Adipocyte (in vitro differentiated cells): ENCODE measurements around the gene CCL22.

ENCODE experiments used
- DNase-seq: peaks from one replicate; pipeline ENCODE4 v3.0.0-alpha.2; 2015; ENCODE audit warnings: low read depth
- H3K27me3 ChIP-seq: replicated peaks from 2 replicates; pipeline ENCODE4 v1.7.0; 2013; ENCODE audit warnings: mild to moderate bottlenecking, low read length, moderate library complexity; ENCODE audit not compliant: control insufficient read depth, insufficient read depth
- H3K36me3 ChIP-seq: 2 replicates; pipeline ENCODE4 v1.7.0; 2013; ENCODE audit warnings: low read length, mild to moderate bottlenecking, moderate library complexity; ENCODE audit not compliant: control insufficient read depth, insufficient read depth, severe bottlenecking
- H3K4me1 ChIP-seq: 2 replicates; pipeline ENCODE4 v1.7.0; 2013; ENCODE audit warnings: mild to moderate bottlenecking, low read length, moderate library complexity; ENCODE audit not compliant: control insufficient read depth, insufficient read depth
- H3K4me3 ChIP-seq: 2 replicates; pipeline ENCODE4 v1.7.0; 2013; ENCODE audit warnings: mild to moderate bottlenecking, low read length, moderate library complexity
- H3K9ac ChIP-seq: 2 replicates; pipeline ENCODE4 v1.7.0; 2013; ENCODE audit warnings: mild to moderate bottlenecking, low read length, moderate library complexity
- H3K9me3 ChIP-seq: 2 replicates; pipeline ENCODE4 v1.7.0; 2013; ENCODE audit warnings: mild to moderate bottlenecking, low read length, moderate library complexity; ENCODE audit not compliant: control insufficient read depth

CCL22 gene

DNA sequence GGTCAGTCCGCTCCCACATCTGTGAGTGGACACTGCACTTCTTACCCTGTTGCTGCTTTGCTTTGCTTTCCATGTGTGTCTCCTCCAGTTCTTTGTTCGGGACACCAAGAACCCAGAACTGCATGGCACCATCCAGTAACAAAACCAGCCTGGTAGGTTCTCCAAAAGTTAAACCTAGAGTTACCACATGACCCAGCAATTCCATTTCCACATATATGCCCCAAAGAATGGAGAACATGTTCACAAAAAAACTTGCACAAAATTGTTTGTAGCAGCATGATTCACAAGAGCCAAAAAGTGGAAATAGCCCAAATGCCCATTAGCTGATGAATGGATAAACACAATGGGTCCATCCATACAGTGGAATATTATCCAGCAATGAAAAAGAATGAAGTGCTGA is 10.3 kb upstream of the CCL22 start:
- H3K9ac ChIP-seq = no peak overlapping the region
- H3K4me3 ChIP-seq = no peak overlapping the region
- DNase-seq = no peak
- peaks cover 28% of the 10 kb centered on the region for H3K27me3 ChIP-seq
- H3K36me3 ChIP-seq = no peaks in the 10 kb centered on the region
- H3K4me1 ChIP-seq = no peaks in the 10 kb centered on the region
- peaks cover 12% of the 10 kb centered on the region for H3K9me3 ChIP-seq

- no peak for DNase-seq
- Histone ChIP-seq H3K27me3 (peaks cover 28% of the 10 kb centered on the region), H3K4me1 (no peaks in the 10 kb centered on the region), H3K9ac (no peak overlapping the region), H3K9me3 (peaks cover 12% of the 10 kb centered on the region), H3K4me3 (no peak overlapping the region), H3K36me3 (no peaks in the 10 kb centered on the region)
Observed at GRCh38 chr16:57349212-57350031, 9.2 kb upstream of the CCL22 start.

- DNase-seq = no peak
- no peaks in the 10 kb centered on the region for H3K36me3 ChIP-seq
- no peaks in the 10 kb centered on the region for H3K9me3 ChIP-seq
- no peaks in the 10 kb centered on the region for H3K4me1 ChIP-seq
- H3K27me3 ChIP-seq = peaks cover 27% of the 10 kb centered on the region
- no peak overlapping the region for H3K4me3 ChIP-seq
- H3K9ac ChIP-seq = no peak overlapping the region
Observed at GRCh38 chr16:57352636-57353047, 5.9 kb upstream of the CCL22 start.

DNA sequence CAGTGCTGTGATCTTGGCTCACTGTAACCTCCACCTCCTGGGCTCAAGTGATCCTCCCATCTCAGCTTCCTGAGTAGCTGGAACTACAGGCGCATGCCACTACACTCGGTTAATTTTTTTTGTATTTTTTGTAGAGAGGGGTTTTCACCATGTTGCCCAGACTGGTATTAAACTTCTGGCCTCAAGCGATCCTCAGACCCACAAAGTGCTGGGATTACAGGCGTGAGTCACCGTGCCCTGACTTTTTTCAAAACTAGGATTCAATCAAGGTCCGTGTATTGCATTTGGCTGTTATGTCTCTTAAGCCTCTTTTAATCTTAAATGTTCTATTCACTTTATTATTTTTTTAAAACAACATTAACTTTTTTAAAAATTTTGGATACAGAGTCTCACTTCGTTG is 4.3 kb upstream of the CCL22 start:
- no peaks in the 10 kb centered on the region for H3K4me1 ChIP-seq
- no peak overlapping the region for H3K9ac ChIP-seq
- DNase-seq = no peak
- H3K27me3 ChIP-seq = peaks cover 13% of the 10 kb centered on the region
- no peaks in the 10 kb centered on the region for H3K36me3 ChIP-seq
- no peaks in the 10 kb centered on the region for H3K9me3 ChIP-seq
- no peak overlapping the region for H3K4me3 ChIP-seq

DNA sequence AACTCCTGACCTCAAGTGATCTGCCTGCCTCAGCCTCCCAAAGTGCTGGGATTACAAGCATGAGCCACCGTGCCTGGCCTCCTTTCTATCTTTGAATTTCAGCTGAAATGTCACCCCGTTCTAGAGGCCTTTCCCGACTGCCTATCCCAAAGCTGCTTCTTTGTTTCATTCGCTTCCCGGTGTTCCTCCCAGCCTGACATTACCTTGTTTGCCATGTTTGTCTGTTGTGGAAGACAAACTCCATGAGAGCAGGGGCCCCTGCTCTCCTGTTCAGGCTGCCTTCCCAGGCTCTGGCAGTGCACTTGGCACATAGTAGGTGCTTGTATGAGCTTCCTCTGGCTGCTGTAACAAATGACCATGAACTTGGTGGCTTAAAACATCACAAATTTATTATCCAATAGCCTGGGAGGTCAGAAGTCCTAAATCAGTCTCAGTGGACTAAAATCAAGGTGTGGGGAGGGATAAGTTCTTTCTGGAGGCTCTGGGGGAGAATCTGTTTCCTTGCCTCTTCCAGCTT is 2.6 kb upstream of the CCL22 start:
- DNase-seq = no peak
- peaks cover 5% of the 10 kb centered on the region for H3K27me3 ChIP-seq
- H3K4me3 ChIP-seq = no peak overlapping the region
- no peaks in the 10 kb centered on the region for H3K9me3 ChIP-seq
- H3K9ac ChIP-seq = no peak overlapping the region
- no peaks in the 10 kb centered on the region for H3K36me3 ChIP-seq
- H3K4me1 ChIP-seq = no peaks in the 10 kb centered on the region

DNA sequence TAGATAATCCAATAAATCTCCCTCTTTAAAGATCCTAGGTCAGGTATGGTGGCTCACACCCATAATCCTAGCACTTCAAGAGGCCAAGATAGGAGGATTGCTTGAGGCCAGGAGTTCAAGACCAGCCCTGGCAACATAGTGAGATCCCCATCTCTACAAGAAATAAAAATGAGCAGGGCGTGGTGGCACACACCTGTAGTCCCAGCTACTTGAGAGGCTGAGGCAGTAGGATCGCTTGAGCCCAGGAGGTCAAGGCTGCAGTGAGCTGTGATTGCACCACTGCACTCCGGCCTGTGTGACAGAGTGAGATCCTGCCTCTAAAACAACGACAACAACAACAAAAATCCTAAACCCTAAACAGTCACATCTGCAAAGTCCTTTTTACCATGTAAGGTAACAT is 2.0 kb upstream of the CCL22 start:
- DNase-seq = no peak

GRCh38 chr16:57357330-57358085 is 1.1 kb upstream of the CCL22 start:
- no peaks in the 10 kb centered on the region for H3K36me3 ChIP-seq
- DNase-seq = no peak
- no peaks in the 10 kb centered on the region for H3K9me3 ChIP-seq
- peaks cover 13% of the 10 kb centered on the region for H3K27me3 ChIP-seq
- no peak overlapping the region for H3K9ac ChIP-seq
- H3K4me1 ChIP-seq = no peaks in the 10 kb centered on the region
- H3K4me3 ChIP-seq = no peak overlapping the region

More for the DNA sequence above, 2.0 kb upstream of the CCL22 start:
- no peaks in the 10 kb centered on the region for H3K4me1 ChIP-seq
- H3K9me3 ChIP-seq = no peaks in the 10 kb centered on the region
- no peak overlapping the region for H3K9ac ChIP-seq
- no peak overlapping the region for H3K4me3 ChIP-seq
- H3K36me3 ChIP-seq = no peaks in the 10 kb centered on the region
- peaks cover 8% of the 10 kb centered on the region for H3K27me3 ChIP-seq

GRCh38 chr16:57358086-57358420 is 530 bp upstream of the CCL22 start:
- DNase-seq = no peak
- no peaks in the 10 kb centered on the region for H3K4me1 ChIP-seq
- H3K9ac ChIP-seq = no peak overlapping the region
- H3K4me3 ChIP-seq = no peak overlapping the region
- no peaks in the 10 kb centered on the region for H3K9me3 ChIP-seq
- peaks cover 16% of the 10 kb centered on the region for H3K27me3 ChIP-seq
- no peaks in the 10 kb centered on the region for H3K36me3 ChIP-seq

DNA sequence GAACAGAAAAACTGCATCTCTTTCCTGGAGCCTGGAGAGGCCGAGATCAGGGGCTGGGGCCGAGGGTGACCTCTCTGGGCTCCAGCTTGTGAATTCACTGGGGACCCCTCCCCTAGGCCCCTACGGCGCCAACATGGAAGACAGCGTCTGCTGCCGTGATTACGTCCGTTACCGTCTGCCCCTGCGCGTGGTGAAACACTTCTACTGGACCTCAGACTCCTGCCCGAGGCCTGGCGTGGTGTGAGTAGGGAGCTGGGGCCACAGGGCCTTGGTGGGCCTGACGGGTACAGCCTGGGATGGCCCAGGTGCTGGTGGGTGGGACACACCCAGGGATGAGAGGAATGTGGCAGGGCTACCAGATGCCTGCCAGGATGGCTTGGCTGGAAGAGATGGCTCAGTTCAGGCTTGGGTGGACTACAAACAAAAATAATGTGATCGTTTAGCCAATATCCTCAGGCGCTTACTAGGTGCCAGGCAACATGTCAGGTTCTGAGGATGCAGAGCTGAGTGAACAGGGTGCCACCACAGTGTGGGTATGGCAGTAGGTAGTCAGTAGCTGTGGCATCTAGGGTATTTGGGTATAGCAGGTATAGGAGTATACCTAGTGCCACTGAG is 1.8 kb downstream of the CCL22 start:
- Histone ChIP-seq H3K27me3 (peaks cover 28% of the 10 kb centered on the region), H3K36me3 (no peaks in the 10 kb centered on the region), H3K9ac (no peak overlapping the region), H3K4me3 (no peak overlapping the region), H3K4me1 (no peaks in the 10 kb centered on the region), H3K9me3 (no peaks in the 10 kb centered on the region)
- DNase-seq = no peak

DNA sequence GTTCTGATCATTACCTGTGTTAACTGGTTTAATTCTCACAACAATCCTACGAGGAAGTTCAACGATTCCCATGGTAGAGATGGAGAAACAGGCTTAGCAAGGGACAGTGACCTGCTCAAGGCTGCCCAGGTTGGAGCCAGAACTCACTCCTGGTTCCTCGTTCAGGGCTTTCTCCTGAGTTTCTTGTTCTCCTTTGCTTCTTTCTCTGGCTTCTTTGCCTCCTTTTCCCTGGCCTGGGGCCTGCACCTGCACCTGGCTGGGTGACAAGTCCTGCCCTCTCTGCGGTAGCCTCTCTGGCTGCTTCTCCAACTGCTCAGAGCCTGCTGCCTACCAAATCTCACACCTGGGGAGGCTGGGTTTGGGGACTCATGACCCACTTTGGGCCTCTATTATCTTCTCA is 2.8 kb downstream of the CCL22 start:
- DNase-seq = no peak
- no peak overlapping the region for H3K9ac ChIP-seq
- peaks cover 38% of the 10 kb centered on the region for H3K27me3 ChIP-seq
- no peaks in the 10 kb centered on the region for H3K36me3 ChIP-seq
- no peak overlapping the region for H3K4me3 ChIP-seq
- H3K4me1 ChIP-seq = no peaks in the 10 kb centered on the region
- H3K9me3 ChIP-seq = no peaks in the 10 kb centered on the region

GRCh38 chr16:57364143-57364542 is 5.6 kb downstream of the CCL22 start:
- Histone ChIP-seq H3K4me3 (no peak overlapping the region), H3K9ac (no peak overlapping the region), H3K27me3 (peaks cover 39% of the 10 kb centered on the region), H3K9me3 (no peaks in the 10 kb centered on the region), H3K36me3 (no peaks in the 10 kb centered on the region), H3K4me1 (no peaks in the 10 kb centered on the region)
- DNase-seq = no peak
